Sciatic nerve (tissue), 2 donors: ENCODE data around the gene PRSS48. TPM values are rescaled to one million over a fixed set of nuclear protein-coding genes. Genes with fewer than 3 reads are reported as not detected.
"Not testable (repeated sequence)": the region's sequence is repeated elsewhere in the genome, so short reads cannot be mapped to it uniquely, and the experiment has no call there.

ENCODE experiments used
- ATAC-seq: fragments of 200-7000 bp; cut with Tn5 transposase; one replicate; pipeline ENCODE4 v1.9.1; 2020; ENCODE audit warnings: mild to moderate bottlenecking, moderate library complexity
- DNase-seq: peaks from one replicate; pipeline ENCODE4 v3.0.0-alpha.2; 2020; ENCODE audit warnings: low spot score
- intact Hi-C: fragments of 100-400 bp; cut with DNase I; formaldehyde crosslinking; loops from one replicate; pipeline ENCODE4 v1.14.2; 2022
- total RNA-seq: library from RNA; stranded (reverse); fragmentation: NEBNext Ultra II Directional; extraction: Animal tissue kit (Norgen Biotek cat#: 25700); gene quantifications from one replicate; pipeline ENCODE4 v1.2.1, GENCODE V29; 2021
- donor health status: DM: no; HTN: no; CAD: no.
- donor health status: DM: no; HTN: no; CAD: no.

PRSS48 gene
- total RNA-seq, 1 donor from 2014 or later: not detected

- intact Hi-C loops: no loop called here
- no peak for ATAC-seq
- no peak for DNase-seq
These were observed 36.5 kb downstream of the PRSS48 start for GRCh38 chr4:151313306-151314009.

GRCh38 chr4:151314010-151314355 is 37.0 kb downstream of the PRSS48 start:
- intact Hi-C loops: no loop called here
- DNase-seq (no peak), ATAC-seq (no peak)

GRCh38 chr4:151314479-151314878 is 37.5 kb downstream of the PRSS48 start:
- intact Hi-C loops: no loop called here
- no peak for ATAC-seq
- no peak for DNase-seq

- no peak for DNase-seq
- ATAC-seq: no peak
- intact Hi-C loops: no loop called here
These were observed 38.4 kb downstream of the PRSS48 start for GRCh38 chr4:151315212-151315886.

- intact Hi-C loops: no loop called here
- DNase-seq: no peak
- no peak for ATAC-seq
These were observed 39.7 kb downstream of the PRSS48 start for GRCh38 chr4:151316645-151317044.

- intact Hi-C loops: no loop called here
- ATAC-seq: no peak
- no peak for DNase-seq
These were observed 41.5 kb downstream of the PRSS48 start for GRCh38 chr4:151318307-151319006.

GRCh38 chr4:151319490-151319889 is 42.5 kb downstream of the PRSS48 start:
- no peak for ATAC-seq
- intact Hi-C loops: no loop called here
- DNase-seq: no peak

- DNase-seq (no peak), ATAC-seq (no peak)
- intact Hi-C loops: no loop called here
These were observed 44.6 kb downstream of the PRSS48 start for GRCh38 chr4:151321586-151321985.

GRCh38 chr4:151322161-151322560 is 45.2 kb downstream of the PRSS48 start:
- DNase-seq, intact Hi-C loops, ATAC-seq: not testable (repeated sequence)

GRCh38 chr4:151322570-151322969 is 45.6 kb downstream of the PRSS48 start:
- ATAC-seq (no peak), DNase-seq (no peak)
- intact Hi-C loops: no loop called here

- ATAC-seq (no peak), DNase-seq (no peak)
- intact Hi-C loops: no loop called here
These were observed 46.7 kb downstream of the PRSS48 start for GRCh38 chr4:151323667-151324066.

- ATAC-seq: no peak
- intact Hi-C loops: no loop called here
- no peak for DNase-seq
These were observed 47.3 kb downstream of the PRSS48 start for GRCh38 chr4:151324124-151324751.

GRCh38 chr4:151324752-151325110 is 47.8 kb downstream of the PRSS48 start:
- DNase-seq (peak; percentile 60), ATAC-seq (peak; percentile 53)
- intact Hi-C loops: no loop called here

GRCh38 chr4:151325111-151325948 is 48.4 kb downstream of the PRSS48 start, which contains the start of gene SH3D19:
Gene SH3D19, minus strand, starts transcription at chr4:151325605. Its CDS starts 253 bp downstream, at chr4:151325352.
- intact Hi-C loops: no loop called here
- ATAC-seq (peak; percentile 95), DNase-seq (peak; percentile 85)

GRCh38 chr4:151325949-151326246 is 48.9 kb downstream of the PRSS48 start:
- no peak for ATAC-seq
- intact Hi-C loops: no loop called here
- DNase-seq: no peak

GRCh38 chr4:151329217-151330007 is 52.5 kb downstream of the PRSS48 start:
- ATAC-seq (no peak), DNase-seq (no peak)
- intact Hi-C loops: no loop called here

GRCh38 chr4:151331276-151332042 is 54.5 kb downstream of the PRSS48 start:
- ATAC-seq (no peak), DNase-seq (no peak)
- intact Hi-C loops: no loop called here

GRCh38 chr4:151339467-151339866 is 62.5 kb downstream of the PRSS48 start:
- no peak for ATAC-seq
- no peak for DNase-seq
- intact Hi-C loops: no loop called here
